ENCODE results near the gene RGS17. TPM values are rescaled to one million over a fixed set of nuclear protein-coding genes. Genes with fewer than 3 reads are reported as not detected.
"Not testable (repeated sequence)": the region's sequence is repeated elsewhere in the genome, so short reads cannot be mapped to it uniquely, and the experiment has no call there.

Gene RGS17
- total RNA-seq, 1 donor from 2014 or later, result 2.8 TPM

GRCh38 chr6:152985300-152985699 is 145.8 kb downstream of the RGS17 start:
- DNase-seq (ENCODE audit: low read depth in 2 of 2), result not testable (repeated sequence)

GRCh38 chr6:152984513-152984872 is 146.6 kb downstream of the RGS17 start:
- no peak for DNase-seq (ENCODE audit: low read depth in 2 of 2)

DNA sequence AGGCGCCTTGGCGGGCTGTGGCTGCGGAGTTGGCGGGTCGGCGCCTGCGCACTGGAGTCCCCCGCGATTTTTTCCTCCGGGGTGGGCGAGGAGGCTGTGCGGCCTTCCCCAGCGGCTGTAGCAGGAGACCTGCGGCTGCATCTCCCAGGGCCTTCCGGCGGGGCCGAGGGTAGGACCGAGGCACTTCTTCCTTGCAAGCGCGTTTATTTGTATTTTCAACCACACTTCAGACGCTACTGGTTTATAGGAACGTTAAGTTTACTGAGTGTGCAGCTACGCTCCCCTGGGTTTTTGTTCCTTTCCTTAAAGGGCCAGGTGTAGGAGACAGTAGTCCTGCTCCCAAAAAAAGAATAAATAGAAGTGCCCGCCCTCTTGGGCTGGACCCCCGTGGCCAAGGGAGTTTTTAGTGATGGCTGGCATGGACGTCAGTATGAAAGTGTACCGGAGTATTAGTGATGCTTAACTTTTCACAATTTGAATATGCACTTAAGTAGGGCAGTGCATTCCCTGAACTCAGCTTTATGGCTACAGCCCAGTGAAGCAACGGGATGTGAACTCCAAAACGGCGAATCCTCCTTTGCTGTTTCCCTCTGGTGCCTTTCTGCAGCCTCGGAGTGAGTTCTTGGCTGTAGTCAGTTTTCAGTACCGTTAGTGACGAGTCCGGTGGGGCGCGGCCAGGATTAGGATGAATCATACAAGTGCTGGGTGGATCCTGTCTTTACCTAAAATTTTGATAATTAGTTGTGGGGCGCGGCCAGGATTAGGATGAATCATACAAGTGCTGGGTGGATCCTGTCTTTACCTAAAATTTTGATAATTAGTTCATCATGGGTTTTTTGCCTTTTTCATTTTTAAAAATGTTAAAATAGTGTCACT is 147.2 kb downstream of the RGS17 start:
- DNase-seq (ENCODE audit: low read depth in 2 of 2), result peak; percentile 76 to 79

DNA sequence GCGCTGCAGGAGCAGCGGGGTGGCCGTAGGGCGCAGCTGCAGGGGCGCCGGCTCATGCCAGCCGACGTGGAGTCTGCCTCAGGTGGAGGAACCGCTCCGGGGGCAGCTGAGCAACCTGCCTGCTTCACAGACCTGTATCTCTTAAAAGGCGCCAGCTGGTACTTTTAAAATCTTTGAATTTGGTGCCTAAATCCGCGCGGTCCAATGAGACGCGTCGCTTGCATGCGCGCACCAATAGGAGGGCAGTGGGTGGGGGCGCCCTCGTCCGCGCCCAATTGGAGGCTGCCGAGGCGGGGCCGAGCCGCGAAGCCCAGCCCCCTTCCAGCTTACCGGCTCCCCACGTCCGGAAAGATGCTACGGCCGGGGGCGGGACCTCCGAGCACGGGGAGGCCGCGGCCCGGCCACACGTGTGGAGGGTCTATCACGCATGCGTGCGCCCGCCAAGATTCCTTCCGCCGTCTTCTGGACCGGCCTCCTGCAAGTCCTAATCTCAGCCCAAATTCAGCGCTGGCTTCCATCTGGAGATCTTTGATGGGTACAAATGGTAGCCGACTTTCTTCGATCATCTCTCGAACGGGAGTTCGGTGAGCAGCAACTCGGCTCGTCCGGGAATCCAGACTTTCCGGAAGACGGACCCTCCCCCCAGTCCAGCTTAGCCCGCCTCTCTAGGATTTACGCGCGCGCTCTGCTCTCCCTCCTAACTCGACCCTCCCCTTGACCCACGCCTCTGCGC is 148.0 kb downstream of the RGS17 start, which contains the start of gene FBXO5:
Gene FBXO5 (minus strand): TSS at position 138 of the 733 bp plus-strand sequence. CDS start 82 bp downstream, at position 56.
- peak; percentile 99 for DNase-seq (ENCODE audit: low read depth in 2 of 2)

DNA sequence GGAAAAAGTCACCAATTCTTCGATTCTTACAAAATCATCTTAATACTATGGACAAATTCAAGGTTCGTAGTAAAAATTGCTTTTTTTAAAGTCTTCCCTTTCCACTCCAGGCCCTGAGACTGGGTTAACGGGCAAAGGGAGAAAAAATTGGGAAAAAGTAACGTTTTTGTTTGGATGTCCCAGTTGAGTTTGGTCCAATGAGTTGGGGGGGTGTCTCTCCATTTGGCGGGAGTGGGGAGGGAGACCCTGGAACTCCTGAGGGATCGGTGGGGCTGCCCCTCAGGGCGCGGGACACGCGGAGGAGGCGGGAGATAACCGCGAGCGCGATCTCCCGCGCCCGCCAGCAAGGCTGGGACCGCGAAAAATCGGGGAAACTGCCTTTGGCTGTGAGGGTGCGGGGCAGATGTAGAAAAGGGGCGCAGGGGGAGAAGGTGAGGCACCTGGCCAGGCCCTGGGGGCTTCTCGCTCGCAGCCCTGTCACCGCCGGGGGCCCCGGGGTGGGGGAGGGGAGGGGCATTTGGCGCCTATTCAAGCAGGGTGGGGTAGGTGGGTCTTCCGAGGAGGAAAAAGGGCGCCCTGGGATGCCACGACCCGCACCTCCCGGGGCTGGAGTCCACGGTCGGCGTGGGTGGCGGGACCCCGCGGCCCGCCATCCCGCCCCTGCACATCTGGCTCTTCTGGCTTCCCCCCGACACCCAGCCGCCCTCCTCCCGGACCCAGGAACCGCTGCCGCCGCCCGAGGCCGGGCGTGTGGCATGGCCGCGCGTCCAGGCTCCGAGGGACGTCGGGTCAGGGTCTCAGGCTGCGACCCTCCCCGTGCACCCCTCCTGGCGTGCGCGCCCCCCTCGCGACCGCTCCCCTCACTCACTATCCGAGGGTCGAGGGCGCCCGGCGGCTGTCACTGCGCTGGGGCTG is 148.8 kb downstream of the RGS17 start:
- no peak for DNase-seq (ENCODE audit: low read depth in 2 of 2)

GRCh38 chr6:152981219-152981618 is 149.9 kb downstream of the RGS17 start:
- no peak for DNase-seq (ENCODE audit: low read depth in 2 of 2)

DNA sequence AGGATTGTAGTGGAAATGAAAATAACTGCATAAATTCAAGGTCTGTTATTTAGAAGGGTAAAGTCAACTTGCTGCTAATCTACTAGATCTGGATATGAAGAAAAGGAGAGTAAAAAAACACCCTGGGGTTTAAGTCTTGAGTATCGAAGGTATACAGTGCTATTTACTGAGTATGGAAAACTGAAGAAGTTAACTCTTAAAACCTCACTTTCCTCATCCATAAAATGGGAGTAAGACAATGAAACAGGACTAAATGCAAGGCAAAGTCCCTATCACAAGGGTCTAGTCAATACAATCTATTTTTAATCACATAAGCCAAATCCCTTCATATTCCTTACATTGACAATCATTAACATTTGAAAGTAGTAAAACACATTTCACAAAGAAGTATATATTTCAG is 150.4 kb downstream of the RGS17 start:
- DNase-seq (ENCODE audit: low read depth in 2 of 2), result no peak

- DNase-seq (ENCODE audit: low read depth in 2 of 2), result peak in 1 of 2 donors; percentile 49
Observed at GRCh38 chr6:152979116-152979515, 152.0 kb downstream of the RGS17 start.

DNA sequence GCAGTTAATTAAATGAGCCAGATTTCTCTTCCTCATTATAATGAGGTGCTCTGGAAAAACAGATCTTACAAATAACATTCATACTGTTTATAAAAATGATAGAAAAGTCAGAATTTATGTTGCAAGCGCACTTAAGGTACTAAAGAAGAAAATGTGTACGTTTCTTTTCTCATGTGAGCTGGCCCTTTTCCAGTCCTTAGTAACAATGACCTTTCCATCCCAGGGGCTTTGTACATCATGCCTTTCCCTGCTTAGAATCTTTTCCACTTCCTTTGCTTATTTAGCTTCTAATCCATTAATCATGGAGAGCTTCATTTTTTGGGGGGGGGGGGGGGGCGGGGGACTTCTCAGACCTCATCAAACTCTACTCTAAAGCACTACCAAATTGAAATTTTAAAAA is 153.0 kb downstream of the RGS17 start:
- DNase-seq (ENCODE audit: low read depth in 2 of 2), result peak in 1 of 2 donors; percentile 34

DNA sequence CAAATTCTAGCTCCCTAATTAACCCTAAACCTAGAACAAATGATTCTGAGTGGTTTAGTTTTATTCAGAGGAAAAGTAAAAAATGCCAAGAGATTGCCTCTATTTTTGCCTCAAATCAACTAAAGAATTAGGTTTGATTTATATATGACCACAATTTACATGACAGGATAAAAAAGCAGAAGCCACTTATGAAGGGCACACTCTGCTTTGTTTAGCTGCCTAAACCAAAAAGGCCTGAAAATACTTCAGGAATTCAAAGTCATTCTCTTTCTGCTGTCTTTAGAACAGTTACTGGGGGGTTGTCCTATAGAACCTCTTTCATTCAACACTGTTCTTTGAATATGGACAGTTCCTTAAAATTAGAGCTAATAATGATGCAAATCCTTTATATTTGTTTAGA is 153.5 kb downstream of the RGS17 start:
- DNase-seq (ENCODE audit: low read depth in 2 of 2), result no peak

- DNase-seq (ENCODE audit: low read depth in 2 of 2), result no peak
Observed at GRCh38 chr6:152976749-152977148, 154.3 kb downstream of the RGS17 start.

GRCh38 chr6:152975204-152975915 is 155.7 kb downstream of the RGS17 start:
- peak in 1 of 2 donors; percentile 4 for DNase-seq (ENCODE audit: low read depth in 2 of 2)

- DNase-seq (ENCODE audit: low read depth in 2 of 2), result no peak
Observed at GRCh38 chr6:152973916-152974315, 157.2 kb downstream of the RGS17 start.

DNA sequence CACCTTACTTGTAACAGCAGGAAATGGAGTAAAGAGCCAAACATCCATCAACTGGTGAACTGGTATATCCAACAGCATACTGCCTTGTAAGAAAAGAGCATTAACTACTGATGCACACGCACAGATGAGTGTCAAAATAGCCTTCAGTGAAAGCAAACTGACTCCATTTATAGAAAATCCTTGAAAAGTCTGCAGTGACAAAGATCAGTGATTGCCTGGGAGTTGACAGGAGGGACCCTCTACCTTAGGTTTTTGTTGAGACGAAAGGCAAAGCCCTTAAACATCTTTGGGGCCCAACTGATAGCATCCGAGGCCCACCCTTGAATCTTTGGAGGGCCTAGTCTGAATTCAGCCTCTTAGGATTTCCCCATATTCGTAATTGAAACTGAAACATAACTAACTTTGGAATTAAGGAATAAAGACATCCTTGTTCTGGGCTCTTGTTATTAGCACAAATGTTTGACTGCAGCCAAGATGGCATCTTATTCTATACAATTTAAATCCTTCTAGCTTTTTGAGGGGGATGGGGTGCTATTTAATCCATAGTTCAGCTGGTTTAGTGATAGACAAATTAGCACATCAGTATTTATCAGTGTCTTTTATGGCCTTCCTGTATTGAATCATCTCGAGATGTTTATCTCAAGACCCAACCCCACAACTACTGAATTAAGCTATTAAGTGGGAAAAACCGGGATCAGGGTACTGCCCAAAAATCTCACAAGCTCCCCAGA is 161.2 kb downstream of the RGS17 start:
- no peak for DNase-seq (ENCODE audit: low read depth in 2 of 2)

- DNase-seq (ENCODE audit: low read depth in 2 of 2), result not testable (repeated sequence)
Observed at GRCh38 chr6:152966168-152966894, 164.8 kb downstream of the RGS17 start.

GRCh38 chr6:152959333-152959732 is 171.7 kb downstream of the RGS17 start:
- DNase-seq (ENCODE audit: low read depth in 2 of 2), result no peak

- no peak for DNase-seq (ENCODE audit: low read depth in 2 of 2)
Observed at GRCh38 chr6:152957796-152958195, 173.3 kb downstream of the RGS17 start.

Measured in lung microvascular endothelial cell (primary cell).